HG03354 (cell line): Measurements from ENCODE around the gene SMARCC2.
"Not testable (repeated sequence)": the region's sequence is repeated elsewhere in the genome, so short reads cannot be mapped to it uniquely, and the experiment has no call there.

ENCODE experiments used
- ATAC-seq: cut with Tn5 transposase; IDR thresholded peaks from one replicate; pipeline ENCODE4 v1.9.1; 2021; ENCODE audit warnings: mild to moderate bottlenecking; ENCODE audit not compliant: unreplicated experiment, poor library complexity, severe bottlenecking

Gene SMARCC2

DNA sequence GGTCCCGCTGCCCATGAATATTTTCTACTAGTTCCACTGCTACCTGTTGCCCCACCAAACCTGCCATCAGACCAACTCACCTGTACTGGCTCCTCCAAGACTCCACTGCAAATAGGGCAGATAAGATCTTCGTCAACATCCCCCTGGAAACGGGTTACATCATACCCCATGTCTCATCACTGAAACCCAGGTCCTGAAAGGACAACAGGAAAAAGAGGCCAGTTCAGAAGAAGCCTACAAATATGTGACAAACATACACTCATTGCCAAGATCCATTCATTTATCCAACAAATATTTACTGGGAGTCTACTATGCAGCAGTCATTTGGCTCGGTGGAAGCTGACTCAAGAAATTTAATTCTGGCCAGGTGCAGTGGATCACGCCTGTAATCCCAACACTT is 24.6 kb upstream of the SMARCC2 start:
- ATAC-seq = no peak

DNA sequence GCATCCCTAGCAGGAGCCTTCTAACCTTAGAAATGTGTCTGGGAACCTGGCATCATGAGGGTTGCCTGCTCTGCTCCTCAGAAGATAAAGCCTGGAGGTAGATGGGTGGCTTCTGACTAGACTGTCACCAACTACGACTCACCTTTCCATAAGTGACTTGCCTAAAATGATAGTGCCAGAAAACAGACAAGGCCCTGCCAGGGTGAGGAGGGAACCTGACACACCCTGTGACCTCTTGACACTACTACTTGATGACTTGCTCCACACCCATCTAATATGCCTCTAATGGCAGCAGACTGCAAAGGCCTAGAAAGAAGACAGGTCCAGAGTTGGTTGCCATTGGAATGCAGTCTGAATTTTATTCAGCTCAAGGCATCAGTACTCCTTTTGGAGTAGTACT is 23.1 kb upstream of the SMARCC2 start:
- ATAC-seq = no peak

DNA sequence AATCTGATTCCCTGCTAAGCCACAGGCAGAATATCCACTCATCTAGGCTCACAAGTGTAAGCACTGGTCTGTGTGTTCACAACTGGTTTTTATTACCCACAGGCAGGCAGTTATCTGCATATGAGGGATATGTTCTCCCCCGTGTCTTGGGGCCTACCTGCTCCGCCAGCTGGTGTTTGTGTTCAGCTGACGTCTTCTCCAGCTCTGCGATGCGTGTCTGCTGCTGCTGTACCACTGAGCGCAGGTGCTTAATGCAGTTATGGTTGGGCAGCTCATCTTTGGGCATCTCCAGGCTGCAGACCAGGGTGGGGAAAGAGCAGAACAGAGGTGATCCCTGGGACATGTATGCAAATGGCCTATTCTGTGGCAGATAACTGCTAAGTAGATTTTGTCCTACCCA is 18.7 kb upstream of the SMARCC2 start:
- no peak for ATAC-seq

DNA sequence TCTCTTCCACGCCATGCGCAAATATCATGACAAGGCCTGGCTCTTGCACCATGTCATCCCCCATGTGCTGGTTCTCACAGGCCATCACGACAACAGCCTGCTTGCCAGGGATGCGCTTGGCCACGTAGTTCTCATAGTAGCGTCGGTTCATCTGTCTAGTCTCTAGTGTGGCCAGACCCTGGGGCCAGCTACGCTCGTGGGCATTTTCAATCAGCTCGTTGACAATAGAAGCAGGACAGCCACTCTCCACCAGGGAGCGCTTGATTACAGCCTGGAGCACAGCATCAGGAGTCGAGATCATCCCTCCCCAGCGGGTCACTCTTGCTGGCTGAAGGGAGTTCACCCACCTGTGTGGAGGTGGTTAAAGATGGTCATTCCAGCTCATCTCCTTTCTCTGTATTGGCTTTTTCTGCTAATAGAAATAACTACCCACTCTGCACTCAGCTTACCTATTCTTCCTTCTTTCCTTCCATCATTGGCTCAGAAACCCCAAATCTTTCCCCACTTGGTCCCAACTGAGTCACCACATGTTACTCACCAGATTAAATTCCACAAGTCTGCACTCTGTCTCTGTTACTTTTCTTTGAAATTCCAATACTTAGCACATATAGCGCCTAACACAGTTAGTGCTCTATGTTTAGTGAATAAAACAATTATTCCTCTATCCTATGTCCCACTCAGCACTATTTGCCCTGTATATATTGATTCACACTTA is 17.3 kb upstream of the SMARCC2 start:
- no peak for ATAC-seq

DNA sequence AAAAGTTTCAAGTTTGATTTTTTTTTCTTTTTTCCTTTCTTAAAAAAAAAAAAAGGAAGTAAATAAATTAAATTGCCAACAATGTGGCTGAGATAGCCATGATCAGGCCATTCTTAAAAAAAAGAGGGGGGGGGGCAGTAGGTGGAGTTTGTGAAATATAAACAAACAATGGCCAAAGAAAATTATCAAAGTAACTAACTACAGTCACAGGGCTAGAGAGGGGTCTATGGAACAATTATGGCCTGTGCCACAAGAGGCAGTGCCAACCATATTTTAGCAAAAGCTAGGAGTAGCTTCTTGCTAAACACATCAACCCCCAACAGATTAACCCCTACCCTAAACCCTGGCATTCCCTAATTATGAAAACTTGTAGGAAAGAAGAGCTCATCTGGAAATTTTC is 16.2 kb upstream of the SMARCC2 start:
- no peak for ATAC-seq

DNA sequence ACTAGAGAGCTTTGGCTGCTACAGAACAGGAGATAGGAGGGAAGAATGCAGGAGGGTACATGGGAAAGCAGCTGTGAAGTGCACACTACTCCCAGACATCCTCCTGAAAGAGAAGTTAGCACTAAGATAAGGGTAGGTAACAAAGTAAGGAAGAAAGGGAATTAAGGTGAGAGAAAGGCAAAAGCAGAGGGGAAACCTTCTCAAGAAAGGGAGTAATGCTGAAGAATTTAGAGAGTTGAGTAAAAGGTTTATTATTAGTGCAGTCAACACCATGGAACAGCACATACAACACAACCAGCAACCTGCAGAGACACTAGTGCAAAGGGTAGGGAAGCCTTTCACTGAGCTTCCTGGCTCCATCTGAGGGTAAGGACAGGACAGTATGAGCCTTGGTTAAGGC is 15.0 kb upstream of the SMARCC2 start:
- no peak for ATAC-seq

DNA sequence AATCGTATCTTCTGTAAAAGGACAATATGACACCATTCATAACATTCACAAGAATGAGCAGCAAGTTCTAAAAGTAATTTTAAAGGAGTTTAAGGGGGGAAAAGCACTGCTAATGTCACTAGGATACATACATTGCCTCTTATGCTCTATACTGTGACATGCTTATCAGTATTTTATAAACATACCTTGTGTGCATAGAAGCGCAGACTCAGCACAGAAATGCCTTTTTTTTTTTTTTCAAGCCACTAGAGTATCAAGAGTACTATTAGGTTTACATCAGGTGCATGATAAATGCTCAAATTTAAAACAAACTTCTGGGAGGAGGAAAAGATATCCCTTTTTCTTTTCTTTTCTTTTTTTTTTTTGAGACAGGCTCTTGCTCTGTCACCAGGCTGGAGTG is 13.6 kb upstream of the SMARCC2 start:
- no peak for ATAC-seq

DNA sequence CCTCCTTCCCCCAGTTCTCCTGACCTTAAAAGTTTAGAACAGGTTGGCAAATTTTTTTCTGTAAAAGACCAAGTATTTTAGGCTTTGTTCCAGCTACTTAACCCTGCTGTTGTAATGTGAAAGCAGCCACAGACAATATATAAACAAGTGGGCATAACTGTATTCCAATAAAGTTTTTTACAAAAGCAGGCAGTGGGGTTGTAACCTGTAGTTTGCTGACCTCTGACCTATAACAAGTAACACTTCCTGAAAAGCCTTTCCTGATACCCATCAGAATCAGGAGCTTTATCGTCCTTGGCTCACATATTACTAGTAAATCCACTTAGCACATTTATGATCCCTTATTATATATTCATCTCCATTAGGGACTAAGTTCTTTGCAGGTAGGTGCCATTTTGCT is 13.1 kb upstream of the SMARCC2 start:
- no peak for ATAC-seq

DNA sequence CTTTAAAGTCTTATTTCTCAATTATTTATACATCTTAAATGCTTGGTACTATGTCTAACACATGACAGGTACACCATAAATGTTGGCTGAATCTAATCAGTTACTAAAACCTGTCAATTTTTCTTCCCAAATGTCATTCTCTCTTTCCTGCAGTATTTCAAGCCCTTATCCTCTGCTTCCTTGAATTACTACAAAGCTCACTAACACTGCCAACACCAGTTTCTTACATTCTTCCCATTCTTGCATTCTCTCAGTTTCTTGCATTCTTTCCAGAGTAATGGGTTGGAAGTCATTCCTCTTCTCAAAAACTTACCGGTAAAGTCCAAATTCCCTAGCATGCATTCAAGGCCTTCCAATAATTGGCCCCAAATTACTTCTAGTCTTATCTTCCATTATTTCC is 9.6 kb upstream of the SMARCC2 start:
- ATAC-seq = no peak

DNA sequence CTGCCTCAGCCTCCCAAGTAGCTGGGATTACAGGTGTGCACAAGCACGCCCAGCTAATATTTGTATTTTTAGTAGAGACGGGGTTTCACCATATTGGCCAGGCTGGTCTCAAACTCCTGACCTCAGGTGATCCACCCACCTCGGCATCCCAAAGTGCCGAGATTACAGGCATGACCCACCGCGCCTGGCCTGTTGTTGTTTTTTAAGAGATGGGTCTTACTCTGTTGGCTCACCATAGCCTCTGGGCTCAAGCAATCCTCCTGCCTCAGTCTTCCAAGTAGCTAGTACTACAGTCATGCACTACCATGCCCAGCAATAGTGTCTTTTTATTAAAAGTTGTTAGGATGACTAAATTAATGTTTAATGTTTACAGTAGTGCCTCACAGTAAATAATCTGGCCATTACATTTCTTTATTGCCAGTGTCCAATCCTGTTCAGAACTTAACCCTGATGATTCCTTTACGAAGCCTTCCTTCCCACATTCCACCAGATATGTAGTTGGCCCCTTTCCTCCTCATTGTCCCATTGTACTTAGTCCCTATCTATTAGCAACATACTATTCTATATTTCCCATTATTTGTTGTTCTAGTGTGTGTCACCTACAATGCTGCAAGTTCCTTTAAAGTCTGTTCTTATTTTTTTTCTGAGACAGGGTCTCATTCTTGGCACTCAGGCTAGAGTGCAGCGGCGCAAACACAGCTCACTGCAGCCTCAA is 8.8 kb upstream of the SMARCC2 start:
- ATAC-seq = no peak

DNA sequence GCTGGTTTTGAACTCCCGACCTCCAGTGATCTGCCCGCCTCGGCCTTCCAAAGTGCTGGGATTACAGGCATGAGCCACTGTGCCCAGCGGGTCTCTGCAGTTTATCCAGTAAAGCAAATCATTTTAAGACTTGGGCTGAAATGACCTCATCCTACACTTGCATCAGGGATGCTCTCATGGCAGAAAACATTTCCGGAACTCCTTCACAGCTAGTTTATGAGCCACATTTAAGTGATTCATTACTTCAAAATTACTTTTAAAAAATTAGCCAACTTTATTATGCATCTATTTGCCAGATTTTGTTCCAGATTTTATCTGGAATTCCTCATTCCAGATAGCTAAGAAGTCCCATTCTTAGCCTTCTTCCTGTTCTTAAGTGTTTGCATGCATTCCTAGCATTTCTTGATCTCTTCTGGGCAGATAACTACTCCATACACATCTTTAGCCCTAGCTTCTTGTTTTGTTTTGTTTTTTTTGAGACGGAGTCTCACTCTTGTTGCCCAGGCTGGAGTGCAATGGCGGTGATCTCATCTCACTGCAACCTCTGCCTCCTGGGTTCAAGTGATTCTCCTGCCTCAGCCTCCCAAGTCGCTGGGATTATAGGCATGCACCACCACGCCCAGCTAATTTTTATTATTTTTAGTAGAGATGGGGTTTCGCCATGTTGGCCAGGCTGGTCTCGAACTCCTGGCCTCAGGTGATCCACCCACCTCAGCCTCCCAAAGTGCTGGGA is 7.7 kb upstream of the SMARCC2 start:
- not testable (repeated sequence) for ATAC-seq

DNA sequence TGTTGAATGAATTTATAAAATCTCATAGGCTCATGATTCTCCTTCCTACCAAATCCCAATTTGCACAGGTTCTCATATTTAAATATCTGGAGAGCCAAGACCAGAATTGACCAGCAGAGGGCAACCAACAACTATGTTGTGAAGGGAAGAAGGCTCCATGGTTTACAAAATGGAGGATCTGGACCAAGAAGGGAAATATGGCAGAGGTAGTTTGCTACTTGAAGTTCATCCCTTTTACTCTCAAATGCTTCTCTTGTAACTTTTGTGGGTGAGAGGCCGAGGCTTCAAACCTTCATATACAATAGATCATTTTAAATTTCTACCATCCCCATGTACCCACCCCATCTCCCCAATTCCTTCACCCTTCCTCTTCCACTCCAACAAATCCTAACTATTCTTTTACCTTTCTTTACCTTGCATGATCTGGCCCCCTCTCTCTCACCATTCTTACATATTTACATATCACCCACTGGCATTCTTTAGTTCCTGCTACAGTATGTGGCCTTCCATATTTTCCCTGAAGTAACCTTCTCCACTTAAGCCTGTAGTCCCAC is 3.8 kb upstream of the SMARCC2 start:
- no peak for ATAC-seq

DNA sequence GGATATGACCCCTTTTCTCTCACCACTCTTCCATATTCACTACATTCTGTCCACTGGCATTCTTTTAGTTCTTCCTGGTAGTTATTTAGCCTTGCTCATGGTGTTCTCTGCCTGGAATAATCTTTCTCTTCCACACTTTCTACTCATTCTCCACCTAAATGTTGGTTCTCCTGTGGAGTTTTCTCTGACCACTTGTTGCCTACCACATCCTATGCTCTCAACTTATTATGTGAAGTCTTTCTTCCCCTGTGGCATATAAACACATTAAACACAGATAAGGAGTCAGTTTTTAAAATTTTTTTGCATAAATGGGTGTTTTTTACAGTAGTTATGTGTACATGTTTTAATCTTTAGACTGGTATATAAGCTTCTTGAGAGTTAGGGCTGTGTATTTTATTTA is 3.3 kb upstream of the SMARCC2 start:
- ATAC-seq = no peak

DNA sequence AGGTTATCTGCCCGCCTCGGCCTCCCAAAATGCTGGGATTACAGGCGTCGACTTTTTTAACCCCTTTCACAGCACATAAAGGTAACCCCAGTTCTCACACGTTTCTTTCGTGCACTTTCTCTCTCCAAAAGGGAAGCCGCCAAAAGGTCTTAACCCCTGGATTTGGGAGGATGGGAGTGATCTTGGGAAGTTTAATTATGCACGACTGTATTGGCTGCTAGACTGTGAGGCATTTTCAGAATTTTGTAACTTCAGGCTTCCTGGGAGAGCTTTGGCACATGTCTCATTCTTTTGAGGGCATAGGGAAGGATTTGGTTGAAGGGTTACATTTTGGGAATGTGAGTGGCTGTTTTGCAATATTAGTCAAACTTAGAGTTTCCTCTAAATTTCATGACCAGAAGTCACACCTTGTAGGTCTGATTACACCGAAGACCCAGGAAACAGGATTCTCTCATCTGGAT is 1.4 kb upstream of the SMARCC2 start:
- no peak for ATAC-seq

DNA sequence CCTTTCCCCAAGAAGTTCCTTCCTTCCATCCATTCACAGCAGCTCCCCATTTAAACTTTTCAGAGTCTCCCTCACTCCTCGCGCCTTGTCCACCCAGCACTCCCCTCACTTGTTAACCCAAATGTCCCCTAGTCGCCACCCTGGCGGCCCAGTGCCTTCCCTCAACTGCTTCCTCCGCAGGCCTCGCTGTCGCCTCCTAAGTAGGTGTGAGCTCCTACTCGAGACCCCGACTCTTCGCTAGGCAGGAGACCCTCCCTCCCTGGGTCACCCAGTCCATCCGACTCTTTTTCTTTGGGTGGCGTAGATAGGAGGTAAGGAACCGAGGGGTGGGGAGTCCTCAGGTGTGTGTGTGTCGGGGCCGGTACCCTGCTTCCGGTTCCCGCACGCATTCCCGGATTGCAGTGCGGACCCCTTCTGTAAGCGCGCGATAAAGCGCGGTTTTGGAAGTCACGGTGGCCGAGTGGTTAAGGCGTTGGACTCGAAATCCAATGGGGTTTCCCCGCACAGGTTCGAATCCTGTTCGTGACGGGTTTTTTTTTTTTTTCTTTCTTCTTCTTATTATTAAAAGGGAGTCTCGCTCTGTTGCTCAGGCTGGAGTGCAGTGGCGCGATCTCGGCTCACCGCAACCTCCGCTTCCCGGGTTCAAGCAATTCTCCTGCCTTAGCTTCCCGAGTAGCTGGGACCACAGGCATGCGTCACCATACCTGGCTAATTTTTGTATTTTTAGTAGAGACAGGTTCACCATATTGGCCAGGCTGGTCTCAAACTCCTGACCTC is 823 bp upstream of the SMARCC2 start:
- peak; percentile 46 for ATAC-seq

DNA sequence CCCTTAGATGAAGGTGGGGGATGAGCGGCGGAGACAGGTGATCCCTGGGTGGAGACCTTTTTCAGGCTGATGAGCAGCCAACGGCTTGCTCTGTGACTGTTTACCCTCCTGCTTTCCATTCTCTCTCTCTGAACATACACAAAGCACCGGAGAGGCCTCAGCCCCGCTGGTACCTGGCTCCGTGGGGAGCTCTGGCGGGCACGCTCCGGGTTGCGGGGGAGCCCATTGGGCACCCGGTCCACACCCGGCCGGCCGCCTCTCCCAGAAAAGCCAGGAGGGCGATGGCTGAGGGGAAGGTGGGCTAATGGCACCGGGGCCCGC is 545 bp downstream of the SMARCC2 start:
- ATAC-seq = peak; percentile 10

DNA sequence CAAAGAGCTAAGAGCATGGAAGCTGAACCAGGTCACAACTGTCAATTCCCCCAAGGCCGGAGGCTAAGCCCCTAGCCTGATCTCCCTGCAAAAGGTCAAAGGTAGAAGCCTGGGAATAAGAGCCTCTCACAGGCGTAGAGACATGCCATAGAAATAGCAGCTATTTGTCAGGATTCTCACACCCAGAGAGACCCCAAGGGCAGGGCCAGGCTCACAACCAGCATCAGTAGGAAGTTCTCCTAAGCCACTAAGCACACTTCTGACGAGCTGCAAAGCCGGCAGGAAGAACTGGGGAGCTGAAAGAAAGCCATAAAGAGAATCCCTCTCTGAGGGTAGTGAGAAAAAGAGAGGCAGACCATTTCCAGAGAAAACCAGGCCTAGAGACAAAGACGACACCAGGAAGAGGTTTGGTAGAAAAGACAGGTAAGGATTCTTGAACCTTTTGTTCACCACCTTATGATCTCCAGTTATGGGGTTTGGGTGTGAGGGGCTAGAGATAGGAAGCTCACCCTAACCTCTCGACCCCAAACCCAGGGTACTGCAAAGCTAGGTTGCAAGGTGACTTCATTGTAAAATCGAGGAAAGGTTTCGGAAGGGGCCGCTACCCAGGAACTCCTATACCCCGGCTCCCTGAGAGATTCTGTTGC is 1.0 kb downstream of the SMARCC2 start:
- no peak for ATAC-seq

DNA sequence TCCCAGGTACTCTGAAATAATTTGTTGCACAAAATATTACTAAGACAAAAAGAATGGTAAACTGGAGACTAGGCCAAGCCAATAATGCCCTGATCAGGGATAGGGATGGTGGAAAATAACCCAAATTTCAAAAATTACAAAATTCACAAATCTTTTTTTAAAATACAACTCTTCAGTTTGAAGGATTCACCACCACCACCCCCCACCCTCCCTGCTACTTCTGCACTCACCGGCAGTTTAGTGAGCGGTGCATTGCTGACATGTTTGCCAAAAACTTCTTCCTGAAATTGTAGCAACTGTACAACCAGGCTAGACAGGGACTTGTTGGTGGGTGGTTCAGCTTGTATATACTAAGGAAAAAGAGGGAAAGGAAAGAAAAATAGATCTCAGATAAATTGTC is 2.3 kb downstream of the SMARCC2 start:
- ATAC-seq = no peak

DNA sequence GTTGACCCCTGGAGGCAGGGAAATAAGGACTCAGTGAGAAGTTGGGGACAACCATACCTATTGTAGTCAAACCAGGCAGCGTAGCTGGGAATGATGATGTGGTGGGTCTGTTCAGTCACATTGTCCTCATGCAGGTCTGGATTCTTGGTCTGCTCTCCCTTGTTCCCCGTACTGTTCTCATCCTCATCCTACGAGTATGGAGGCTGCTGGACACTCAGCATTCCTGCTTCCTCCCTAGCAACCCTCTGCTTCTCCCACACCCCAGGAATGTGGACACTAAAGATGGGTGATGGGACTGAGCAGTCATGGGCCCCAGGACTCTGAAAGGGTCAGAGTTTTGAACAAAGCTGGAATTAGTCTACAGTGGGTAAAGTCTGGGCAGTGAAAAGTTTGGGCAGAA is 10.9 kb downstream of the SMARCC2 start:
- ATAC-seq = no peak

DNA sequence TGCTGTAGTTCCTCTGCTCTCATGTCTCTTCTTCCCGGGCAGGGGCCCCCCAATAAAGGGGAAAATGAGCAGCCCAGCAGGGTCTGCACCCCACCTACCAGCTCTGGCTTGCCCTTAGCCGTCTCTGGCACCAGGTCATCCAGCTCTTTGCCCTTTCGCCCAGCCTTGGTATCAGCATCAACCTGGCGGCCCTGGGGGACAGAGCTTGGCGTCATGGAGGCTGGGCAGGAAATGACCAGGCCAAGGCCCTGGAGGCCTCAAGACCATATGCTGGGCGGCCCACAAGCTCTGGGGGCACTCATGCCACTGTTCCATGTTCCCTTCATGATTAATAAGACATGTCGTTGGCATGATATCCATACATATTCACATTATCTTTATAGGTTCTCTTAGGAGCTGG is 16.4 kb downstream of the SMARCC2 start:
- ATAC-seq = no peak
